HG02763 (cell line): Measurements from ENCODE around the gene ABLIM2.

Experiments used
- ATAC-seq: cut with Tn5 transposase; IDR thresholded peaks from one replicate; pipeline ENCODE4 v1.9.1; 2021; ENCODE audit warnings: mild to moderate bottlenecking, moderate library complexity; ENCODE audit not compliant: unreplicated experiment

ABLIM2 gene

GRCh38 chr4:8194306-8195242 is 36.0 kb upstream of the ABLIM2 start:
- no peak for ATAC-seq

- ATAC-seq = peak; percentile 88
Measured at GRCh38 chr4:8192748-8193738, 34.4 kb upstream of the ABLIM2 start.

- no peak for ATAC-seq
Measured at GRCh38 chr4:8191136-8191747, 32.6 kb upstream of the ABLIM2 start.

- ATAC-seq = no peak
Measured at GRCh38 chr4:8189551-8190466, 31.2 kb upstream of the ABLIM2 start.

GRCh38 chr4:8188743-8189550 is 30.3 kb upstream of the ABLIM2 start:
- ATAC-seq = no peak

- no peak for ATAC-seq
Measured at GRCh38 chr4:8188085-8188484, 29.5 kb upstream of the ABLIM2 start.

- ATAC-seq = no peak
Measured at GRCh38 chr4:8185930-8186329, 27.3 kb upstream of the ABLIM2 start.

GRCh38 chr4:8185295-8185694 is 26.7 kb upstream of the ABLIM2 start:
- ATAC-seq = no peak

GRCh38 chr4:8184061-8184460 is 25.4 kb upstream of the ABLIM2 start:
- ATAC-seq = no peak

- ATAC-seq = no peak
Measured at GRCh38 chr4:8182858-8183725, 24.5 kb upstream of the ABLIM2 start.

GRCh38 chr4:8182294-8182693 is 23.7 kb upstream of the ABLIM2 start:
- ATAC-seq = no peak

- no peak for ATAC-seq
Measured at GRCh38 chr4:8181844-8182243, 23.2 kb upstream of the ABLIM2 start.

- no peak for ATAC-seq
Measured at GRCh38 chr4:8181119-8181518, 22.5 kb upstream of the ABLIM2 start.

GRCh38 chr4:8180310-8181093 is 21.9 kb upstream of the ABLIM2 start:
- ATAC-seq = no peak

GRCh38 chr4:8179771-8180170 is 21.2 kb upstream of the ABLIM2 start:
- no peak for ATAC-seq

- no peak for ATAC-seq
Measured at GRCh38 chr4:8179074-8179473, 20.5 kb upstream of the ABLIM2 start.

GRCh38 chr4:8177956-8178355 is 19.3 kb upstream of the ABLIM2 start:
- no peak for ATAC-seq
